UCSD-AML1 (cell line): ENCODE results near the gene LY6G6D.
A peak's percentile ranks its signal among the peaks of the same experiment; 100 is the strongest.
"Not testable (repeated sequence)": the region's sequence is repeated elsewhere in the genome, so short reads cannot be mapped to it uniquely, and the experiment has no call there.

Source experiments
- DNase-seq: peaks from one replicate; lab custom pipeline; 2025; ENCODE audit not compliant: unreplicated experiment; lab: John Stamatoyannopoulos, UW

LY6G6D gene

GRCh38 chr6:31691564-31692108, 23.5 kb upstream of the LY6G6D start:
- DNase-seq = no peak

GRCh38 chr6:31692353-31692752, 22.8 kb upstream of the LY6G6D start:
- DNase-seq = no peak

GRCh38 chr6:31692886-31693285, 22.3 kb upstream of the LY6G6D start:
- DNase-seq = no peak

GRCh38 chr6:31693535-31693934, 21.6 kb upstream of the LY6G6D start:
- DNase-seq = no peak

- DNase-seq = no peak
Measured at GRCh38 chr6:31697555-31697954, 17.6 kb upstream of the LY6G6D start.

- DNase-seq = no peak
Measured at GRCh38 chr6:31700740-31701401, 14.3 kb upstream of the LY6G6D start.

GRCh38 chr6:31701666-31702404, 13.3 kb upstream of the LY6G6D start:
- DNase-seq = no peak

GRCh38 chr6:31702405-31702818, 12.7 kb upstream of the LY6G6D start:
- DNase-seq = no peak

GRCh38 chr6:31702819-31703716, 12.1 kb upstream of the LY6G6D start, which contains the start of gene ABHD16A:
Gene ABHD16A, minus strand, starts transcription at chr6:31703324. Its CDS starts 43 bp downstream, at chr6:31703281.
- peak; percentile 97 for DNase-seq

- no peak for DNase-seq
Measured at GRCh38 chr6:31705931-31706330, 9.2 kb upstream of the LY6G6D start.

- no peak for DNase-seq
Measured at GRCh38 chr6:31706599-31706998, 8.5 kb upstream of the LY6G6D start, which contains the start of gene LY6G6F. Gene LY6G6F, plus strand, starts transcription at chr6:31706866. Its CDS starts 41 bp downstream, at chr6:31706907.

GRCh38 chr6:31707701-31708100, 7.4 kb upstream of the LY6G6D start:
- no peak for DNase-seq

GRCh38 chr6:31708224-31708623, 6.9 kb upstream of the LY6G6D start:
- no peak for DNase-seq

GRCh38 chr6:31709157-31709556, 6.0 kb upstream of the LY6G6D start:
- DNase-seq = not testable (repeated sequence)

- no peak for DNase-seq
Measured at GRCh38 chr6:31710523-31711219, 4.5 kb upstream of the LY6G6D start.

GRCh38 chr6:31711233-31711632, 3.9 kb upstream of the LY6G6D start:
- DNase-seq = peak; percentile 79

GRCh38 chr6:31712296-31712695, 2.9 kb upstream of the LY6G6D start:
- DNase-seq = peak; percentile 51

GRCh38 chr6:31713465-31713864, 1.7 kb upstream of the LY6G6D start:
- DNase-seq = no peak

GRCh38 chr6:31713991-31714684, 1.0 kb upstream of the LY6G6D start:
- no peak for DNase-seq
